ENCODE results near the gene SLC7A11.

The SLC7A11 gene

GRCh38 chr4:138205531-138206233, 36.5 kb downstream of the SLC7A11 start:
- DNase-seq (ENCODE audit: low read depth) = no peak

- DNase-seq (ENCODE audit: low read depth) = no peak
Measured at GRCh38 chr4:138204507-138204906, 37.6 kb downstream of the SLC7A11 start.

DNA sequence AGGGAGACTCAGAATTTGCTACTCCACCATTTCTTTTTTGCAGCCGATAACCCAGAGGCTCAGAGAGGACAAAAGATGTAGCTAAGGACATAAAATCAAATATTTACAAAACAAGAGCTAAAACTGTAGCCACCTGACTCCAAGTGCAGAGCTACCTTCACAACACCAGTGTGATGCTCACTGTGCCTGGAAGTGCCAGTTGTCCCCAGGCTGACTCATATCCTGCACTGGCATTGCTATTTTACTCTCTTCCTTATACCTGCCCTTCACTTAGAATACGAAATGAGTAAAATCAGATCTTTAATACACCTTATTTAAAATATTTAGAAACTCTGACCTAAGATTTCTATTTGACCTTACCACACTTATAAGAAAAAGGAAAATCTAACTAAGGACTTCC, 39.5 kb downstream of the SLC7A11 start:
- DNase-seq (ENCODE audit: low read depth) = no peak

DNA sequence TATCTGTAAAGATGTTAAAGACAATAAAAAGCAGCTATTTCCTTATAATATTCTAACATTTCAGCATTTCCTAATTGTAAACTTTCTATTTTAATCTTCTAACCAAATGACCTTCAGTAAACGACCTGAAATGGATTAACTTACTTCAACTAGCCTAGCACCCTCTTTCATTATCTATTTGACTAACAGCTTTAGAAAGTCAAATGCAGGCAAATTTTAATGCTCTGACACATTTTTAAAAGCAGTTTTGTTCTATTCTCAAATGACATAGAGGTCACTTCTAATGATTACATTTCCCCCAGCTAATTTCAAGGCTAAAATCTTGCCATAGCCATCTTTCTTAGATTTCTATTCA, 41.9 kb downstream of the SLC7A11 start:
- DNase-seq (ENCODE audit: low read depth) = no peak

DNA sequence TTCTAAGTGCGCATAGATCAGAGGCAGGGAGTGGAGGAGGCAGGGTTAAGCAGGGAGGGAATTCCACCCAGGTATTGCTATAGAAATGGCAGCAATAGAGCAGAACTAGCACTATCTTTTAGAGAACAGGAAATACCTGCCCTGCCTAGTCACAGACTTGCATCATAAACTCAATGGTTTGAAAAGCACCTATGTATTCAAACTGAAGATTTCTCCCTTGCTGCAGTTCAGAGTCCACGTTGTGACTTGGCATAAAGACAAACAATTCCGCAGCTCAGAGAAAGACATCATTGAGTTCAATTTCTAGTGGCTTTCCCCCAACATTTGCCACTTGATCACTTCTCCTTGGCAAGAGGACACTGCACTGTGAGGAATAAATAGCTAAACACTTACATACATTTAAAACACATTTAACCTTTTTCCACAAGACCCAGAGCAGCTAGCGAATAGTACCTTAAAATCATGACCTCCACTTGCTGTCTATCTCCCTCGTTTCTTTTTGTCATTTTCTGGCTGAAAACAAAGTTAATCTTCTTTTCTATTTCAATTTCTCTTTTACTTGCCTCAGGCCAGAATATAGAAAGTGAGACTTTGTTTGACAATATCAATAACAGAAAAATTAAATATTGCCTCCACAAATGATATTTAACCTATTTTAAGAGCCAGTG, 42.4 kb downstream of the SLC7A11 start:
- DNase-seq (ENCODE audit: low read depth) = no peak

- DNase-seq (ENCODE audit: low read depth) = no peak
Measured at GRCh38 chr4:138196153-138196552, 46.0 kb downstream of the SLC7A11 start.

- DNase-seq (ENCODE audit: low read depth) = no peak
Measured at GRCh38 chr4:138193963-138194362, 48.2 kb downstream of the SLC7A11 start.

DNA sequence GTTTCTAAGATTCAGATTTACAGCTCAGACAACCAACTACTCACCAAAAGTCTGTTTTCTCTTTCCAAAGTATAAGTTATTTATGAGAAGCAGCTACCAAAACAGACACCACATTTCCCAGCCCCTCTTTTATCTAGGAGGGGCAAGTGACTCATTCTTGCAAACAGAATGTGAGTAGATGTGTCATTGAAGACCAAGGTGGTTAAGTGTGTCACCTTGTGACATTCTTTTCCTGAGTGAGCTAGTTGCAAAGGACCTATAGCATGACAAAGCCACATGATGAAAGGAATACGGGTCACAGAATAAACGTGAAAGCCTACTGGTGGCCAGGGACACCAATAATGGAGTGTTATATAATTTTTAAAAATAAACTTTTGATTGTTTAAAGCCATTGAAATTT, 50.0 kb downstream of the SLC7A11 start:
- no peak for DNase-seq (ENCODE audit: low read depth)

GRCh38 chr4:138190452-138190858, 51.7 kb downstream of the SLC7A11 start:
- DNase-seq (ENCODE audit: low read depth) = no peak

DNA sequence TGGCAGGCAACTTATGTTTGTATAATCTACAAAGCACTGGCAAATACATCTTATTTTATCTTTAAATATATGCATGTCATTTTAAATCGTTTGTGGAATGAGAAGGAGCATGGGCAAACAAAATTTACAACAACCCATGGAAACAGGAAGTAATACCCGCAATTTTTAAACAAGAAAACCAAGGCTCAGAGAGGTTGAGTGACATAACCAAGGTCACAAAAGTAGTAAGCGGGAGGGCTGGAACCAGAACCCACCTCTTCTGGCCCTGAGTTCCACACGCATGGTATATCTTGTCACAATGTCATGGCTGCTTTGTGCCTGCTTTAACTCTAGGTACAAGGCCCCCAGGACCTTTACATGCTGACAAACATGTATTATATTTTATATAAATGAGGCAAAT, 52.9 kb downstream of the SLC7A11 start:
- DNase-seq (ENCODE audit: low read depth) = no peak

- DNase-seq (ENCODE audit: low read depth) = no peak
Measured at GRCh38 chr4:138188406-138189084, 53.6 kb downstream of the SLC7A11 start.

- no peak for DNase-seq (ENCODE audit: low read depth)
Measured at GRCh38 chr4:138185859-138186645, 56.1 kb downstream of the SLC7A11 start.

- DNase-seq (ENCODE audit: low read depth) = no peak
Measured at GRCh38 chr4:138184886-138185285, 57.3 kb downstream of the SLC7A11 start.

DNA sequence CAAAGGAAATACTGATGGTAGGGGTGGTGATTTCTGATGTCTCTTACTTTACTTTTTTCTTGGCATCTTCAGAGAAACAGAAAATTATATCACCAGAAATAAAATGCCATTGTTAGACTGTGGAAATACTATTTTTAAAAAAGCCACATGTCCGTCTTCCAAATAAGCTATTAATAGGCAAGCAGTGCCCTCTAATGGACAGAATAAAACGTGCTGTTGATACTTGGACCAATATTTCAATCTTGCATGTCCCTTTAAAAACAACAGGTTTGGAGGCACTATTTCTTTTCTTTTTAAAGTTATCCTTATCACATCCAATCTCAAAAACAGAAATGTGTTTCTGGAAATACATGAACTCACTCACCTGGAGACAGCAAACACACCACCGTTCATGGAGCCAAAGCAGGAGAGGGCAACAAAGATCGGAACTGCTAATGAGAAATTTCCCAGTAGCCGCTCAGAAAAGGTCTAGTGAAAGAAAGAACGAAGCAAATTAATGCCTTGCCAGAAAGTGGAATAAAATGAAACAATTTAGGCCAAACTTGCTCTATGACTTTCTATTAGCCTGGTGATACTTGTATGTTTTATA, 59.2 kb downstream of the SLC7A11 start:
- DNase-seq (ENCODE audit: low read depth) = no peak

DNA sequence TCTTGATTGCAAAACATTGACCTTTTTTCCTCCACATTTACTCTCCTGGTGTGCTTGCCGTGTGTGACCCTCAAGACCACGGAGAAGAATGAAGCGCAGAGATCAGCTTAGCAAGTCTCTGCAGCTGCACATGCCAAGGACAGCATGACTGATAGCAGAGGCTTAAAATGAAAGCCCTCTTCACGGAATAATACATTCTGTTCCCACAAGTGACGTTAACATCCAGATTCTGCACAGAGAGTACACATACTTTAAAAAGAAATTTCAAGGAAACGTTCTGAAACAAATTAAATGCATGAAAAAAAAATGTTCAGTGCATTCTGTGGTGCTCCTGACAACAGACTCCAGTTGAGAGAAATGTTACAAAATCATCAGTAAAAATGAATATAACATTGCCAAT, 60.9 kb downstream of the SLC7A11 start:
- no peak for DNase-seq (ENCODE audit: low read depth)

DNA sequence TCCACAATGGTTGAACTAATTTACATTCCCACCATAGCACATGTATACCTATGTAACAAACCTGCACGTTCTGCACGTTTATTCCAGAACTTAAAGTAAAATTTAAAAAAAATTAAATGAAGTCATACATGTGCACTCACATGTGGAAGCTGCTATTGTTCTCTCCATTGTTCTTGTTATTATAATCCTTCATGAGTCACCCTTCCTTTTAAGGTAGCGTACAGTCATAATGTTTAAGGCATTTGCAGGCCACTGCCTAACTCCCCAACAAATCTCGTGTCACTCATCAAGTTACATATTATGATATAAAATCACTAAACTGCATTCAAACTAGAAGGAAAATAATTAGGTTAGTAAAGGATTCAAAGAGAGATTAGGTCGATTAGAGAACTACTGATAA, 63.6 kb downstream of the SLC7A11 start:
- DNase-seq (ENCODE audit: low read depth) = no peak

DNA sequence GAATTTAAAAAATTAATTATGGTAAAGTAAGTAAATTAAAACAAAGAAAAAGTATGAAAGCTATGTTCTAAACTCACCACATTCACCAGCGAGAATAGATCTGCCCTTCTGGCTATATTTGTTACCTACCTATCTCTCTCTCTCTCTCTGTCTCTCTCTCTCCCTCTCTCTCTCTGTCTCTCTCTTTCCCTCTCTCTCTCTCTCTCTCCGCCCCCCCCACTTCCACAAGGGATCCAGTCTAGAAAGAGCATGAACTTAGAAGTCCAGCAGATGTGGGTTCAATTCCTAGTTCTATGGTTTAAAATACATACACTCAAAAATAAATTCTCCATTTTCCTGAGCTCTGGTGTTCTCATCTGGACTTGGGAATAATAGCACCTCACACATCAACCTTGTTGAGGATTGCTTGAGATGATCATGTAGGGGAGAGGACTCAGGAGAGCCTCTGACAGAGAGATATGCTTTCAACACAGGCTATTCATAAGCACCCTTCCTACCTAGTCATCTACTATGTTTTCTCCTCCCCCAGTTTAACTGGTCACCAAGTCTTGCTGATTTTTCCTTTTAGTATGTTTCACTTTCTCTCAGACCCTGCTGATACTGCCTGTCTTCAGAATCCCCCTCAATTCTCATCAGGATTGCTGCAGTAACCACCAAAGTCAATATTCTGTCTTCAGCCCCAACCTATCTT, 64.7 kb downstream of the SLC7A11 start:
- DNase-seq (ENCODE audit: low read depth) = no peak

DNA sequence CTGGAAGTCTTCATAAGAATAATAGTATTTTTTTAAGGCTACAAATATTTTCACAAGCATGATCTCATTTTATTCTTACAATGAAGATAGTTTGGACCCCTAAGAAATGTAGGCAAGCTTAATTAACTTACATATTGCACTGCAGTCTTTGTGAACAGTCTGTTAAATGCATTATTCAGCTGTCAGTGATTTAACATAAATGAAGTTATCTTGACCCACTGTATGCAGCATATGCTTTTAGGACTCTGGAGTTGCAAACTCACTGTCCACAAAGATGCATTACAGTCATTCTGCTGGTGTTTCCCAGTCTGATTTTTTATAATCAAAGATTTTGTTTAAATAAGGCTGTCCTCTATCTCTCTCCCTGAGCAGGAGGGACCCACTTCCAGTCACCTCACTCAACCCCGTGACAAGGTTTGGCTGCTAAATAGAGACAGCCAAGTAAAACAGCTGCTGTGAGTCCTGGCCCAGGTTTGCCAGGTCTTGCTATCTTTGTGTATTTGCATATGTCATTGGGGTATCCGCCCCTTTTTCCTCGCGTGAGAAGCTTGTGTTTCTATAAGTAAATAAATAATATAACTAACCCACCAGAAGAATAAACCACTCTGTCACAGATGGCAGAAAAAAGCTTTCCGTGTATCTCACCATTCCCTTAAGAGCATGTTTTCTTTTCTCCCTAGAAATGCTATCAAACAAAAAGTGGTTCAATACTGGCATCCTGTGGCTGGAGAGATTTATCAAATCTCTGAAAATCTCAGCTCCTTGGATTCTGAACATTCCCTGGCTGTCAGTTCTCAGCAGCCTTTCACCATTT, 67.0 kb downstream of the SLC7A11 start:
- DNase-seq (ENCODE audit: low read depth) = no peak

DNA sequence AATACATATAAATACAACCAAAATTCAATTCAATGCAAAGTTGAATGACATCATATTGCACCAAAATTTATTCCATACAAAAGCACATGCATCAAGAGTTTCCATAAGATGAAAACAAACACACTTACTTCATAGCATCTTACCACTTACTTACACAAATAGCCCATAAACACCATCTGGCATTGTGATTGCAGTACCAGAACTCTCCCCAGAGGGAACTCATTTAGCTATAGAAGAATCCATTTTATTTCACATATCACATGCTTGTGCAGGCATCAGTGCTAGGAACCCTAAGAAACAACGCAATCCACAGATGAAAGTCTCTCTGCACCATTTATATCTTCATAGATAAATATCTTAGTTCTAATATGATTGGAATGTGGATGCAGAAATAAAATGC, 77.9 kb downstream of the SLC7A11 start:
- no peak for DNase-seq (ENCODE audit: low read depth)

DNA sequence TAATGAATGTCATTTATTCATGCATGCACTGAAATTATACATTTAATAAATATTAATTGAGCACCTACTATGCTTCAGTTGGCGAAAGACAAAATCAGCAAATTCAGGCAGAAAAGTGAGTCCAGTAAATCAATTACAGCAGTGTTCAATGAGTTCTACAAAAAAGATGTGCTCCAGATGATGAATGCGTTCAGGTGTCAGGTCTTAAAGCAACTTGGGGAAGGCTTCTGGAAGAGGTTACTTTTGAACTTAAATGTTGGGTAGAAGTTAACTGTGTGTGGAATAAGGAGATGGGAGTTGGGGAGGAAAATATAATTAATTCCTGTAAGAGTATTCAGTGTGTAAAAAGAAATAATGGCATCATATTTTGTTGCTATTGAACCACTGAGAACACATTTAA, 79.0 kb downstream of the SLC7A11 start:
- DNase-seq (ENCODE audit: low read depth) = no peak

GRCh38 chr4:138162259-138162658, 79.9 kb downstream of the SLC7A11 start:
- DNase-seq (ENCODE audit: low read depth) = no peak
